HG02678 (cell line): ENCODE measurements around the gene ZGPAT.
"Not testable (repeated sequence)": the region's sequence is repeated elsewhere in the genome, so short reads cannot be mapped to it uniquely, and the experiment has no call there.

ENCODE experiments used
- ATAC-seq: cut with Tn5 transposase; IDR thresholded peaks from one replicate; pipeline ENCODE4 v1.9.1; 2021; ENCODE audit warnings: mild to moderate bottlenecking, moderate library complexity; ENCODE audit not compliant: unreplicated experiment

ZGPAT gene

DNA sequence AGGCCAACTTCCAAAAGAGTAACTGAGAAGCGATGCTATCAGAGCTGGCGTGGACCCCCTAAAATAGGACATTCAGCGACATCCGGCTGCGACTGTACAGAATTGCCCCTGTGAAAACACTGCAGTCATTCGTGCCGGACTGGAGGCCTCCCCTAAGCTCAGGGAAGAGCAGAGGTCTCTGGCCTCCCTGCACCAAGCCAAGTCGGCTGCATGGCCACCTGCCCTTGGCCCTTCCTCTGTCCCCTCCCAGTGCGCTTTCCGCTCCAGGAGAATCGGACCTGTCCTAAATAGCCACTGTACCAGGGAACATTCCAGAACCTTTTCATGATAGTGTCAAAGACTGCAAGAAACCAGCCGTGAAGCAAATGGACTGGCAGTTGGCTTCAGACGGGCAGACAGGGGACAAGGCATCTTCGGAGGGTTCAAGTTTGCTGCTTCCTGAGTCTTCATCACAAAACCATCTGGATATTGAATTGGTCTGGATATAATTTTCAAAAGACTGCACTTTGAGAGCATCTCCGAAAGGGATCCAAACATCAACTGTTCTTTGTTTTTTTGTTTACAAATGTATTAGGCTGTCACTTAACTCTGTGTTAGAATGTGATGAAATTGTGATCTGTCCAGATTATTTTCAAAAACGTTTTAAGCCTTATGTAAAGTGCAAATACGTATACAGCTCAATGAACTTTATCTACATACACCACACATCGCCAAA is 48.3 kb downstream of the ZGPAT start:
- no peak for ATAC-seq

DNA sequence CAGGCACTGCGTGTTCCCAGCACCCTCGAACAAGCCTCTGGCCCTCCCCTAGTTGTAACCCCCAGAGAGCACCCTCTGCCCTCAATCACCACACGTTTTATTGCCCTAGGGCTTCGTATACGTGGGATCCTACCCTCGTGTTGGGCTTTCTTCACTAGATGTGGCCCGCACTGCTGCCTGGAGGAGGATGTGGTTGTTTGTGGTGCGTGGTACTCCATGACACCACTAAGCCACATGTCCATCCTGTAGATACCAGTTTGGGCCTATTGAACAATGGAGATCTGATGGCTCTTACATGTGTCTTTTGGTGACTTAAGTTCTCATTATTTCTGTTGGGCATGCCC is 48.8 kb downstream of the ZGPAT start:
- no peak for ATAC-seq

GRCh38 chr20:63758152-63758551 is 50.3 kb downstream of the ZGPAT start:
- no peak for ATAC-seq

DNA sequence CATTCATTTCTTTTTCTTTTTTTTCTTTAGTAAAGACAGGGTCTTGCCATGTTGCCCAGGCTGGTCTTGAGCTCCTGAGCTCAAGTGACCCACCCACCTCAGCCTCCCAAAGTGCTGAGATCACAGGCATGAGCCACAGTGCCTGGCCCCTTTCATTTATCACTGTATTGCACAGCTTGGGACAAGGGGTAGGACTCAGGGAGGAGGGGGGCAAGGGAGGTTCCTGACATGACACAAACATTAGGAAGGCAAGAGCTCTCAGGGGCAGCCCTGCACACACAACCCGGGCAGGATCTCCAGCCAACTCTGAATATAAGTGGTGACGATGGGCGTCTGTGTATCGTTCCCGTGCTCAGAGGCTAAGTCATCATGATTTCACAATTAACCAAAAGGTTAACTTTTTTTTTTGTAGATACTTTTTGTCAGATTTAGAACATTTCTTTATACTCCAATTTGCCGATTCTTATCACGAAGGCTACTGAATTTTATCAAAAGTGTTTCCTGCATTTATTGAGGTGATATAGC is 51.6 kb downstream of the ZGPAT start:
- no peak for ATAC-seq

- ATAC-seq = no peak
Measured at GRCh38 chr20:63765082-63765873, 57.4 kb downstream of the ZGPAT start.

DNA sequence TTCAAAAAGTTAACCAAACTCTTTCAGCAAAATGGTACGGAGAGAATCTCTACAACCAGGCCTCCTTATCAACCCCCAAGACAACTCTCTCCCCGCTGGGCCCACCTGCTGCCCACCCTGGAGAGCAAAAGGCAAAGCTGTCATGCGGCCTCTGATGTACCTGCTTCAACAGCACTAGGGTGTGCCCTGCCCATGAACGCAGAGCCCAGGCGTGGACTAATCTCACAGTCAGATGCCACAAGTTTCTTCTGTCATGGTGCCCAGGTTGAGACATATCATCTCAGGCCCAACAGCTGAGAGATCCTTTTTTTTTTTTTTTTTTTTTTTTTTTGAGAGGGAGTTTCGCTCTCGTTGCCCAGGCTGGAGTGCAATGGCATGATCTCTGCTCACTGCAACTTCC is 58.1 kb downstream of the ZGPAT start:
- no peak for ATAC-seq

DNA sequence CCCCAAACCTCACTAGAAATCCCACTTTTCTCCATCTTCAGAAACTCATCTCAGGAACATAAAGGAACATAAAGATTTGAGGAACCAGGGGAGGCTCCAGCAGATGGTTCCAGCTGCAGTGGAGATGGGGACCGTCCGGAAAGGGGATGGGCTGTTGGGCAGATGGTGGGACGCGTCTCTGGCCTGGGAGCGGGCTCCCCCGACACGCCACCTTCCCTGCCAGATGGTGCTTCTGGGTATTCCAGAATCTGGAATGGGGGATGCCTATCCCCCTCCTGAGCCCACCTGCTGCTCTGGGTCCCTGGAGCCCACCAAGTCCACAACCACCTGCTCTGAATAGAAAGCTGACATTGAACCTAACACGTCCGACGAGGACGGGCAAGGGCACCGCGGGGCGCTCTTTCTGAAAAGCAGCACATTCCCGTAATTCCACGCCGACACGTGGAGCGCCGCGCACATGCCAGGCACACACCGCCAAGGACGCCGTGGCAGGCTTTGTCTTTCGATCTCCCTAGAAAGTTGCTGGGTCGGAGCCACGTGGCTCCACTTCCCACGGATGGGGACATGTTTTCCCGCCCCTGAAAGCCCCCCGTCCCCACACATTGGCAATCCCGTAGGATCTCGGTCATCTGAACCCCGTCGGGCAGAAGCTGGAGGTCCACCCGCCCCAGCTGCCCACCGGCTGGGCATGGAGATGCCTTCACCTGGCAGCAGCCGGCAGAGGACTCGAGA is 59.0 kb downstream of the ZGPAT start:
- no peak for ATAC-seq

GRCh38 chr20:63767456-63767855 is 59.6 kb downstream of the ZGPAT start:
- no peak for ATAC-seq

DNA sequence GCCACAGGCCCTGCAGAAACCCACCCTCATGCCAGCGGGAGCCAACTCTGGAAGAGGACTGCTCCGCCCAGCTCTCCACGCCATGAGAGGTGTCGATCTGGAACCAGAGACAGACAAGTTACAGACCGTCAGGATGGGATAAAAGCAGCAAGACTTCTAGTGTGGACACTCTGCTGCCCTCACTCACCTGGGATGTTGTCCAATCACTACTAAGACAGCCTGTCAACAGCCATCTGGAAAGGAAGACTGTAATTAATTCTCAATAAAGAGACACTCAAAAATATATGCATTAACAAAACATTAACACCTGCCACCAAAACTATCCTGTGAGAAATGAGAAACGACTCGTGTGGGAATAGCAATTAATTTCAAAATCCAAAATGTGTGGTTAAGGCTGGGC is 60.0 kb downstream of the ZGPAT start:
- ATAC-seq = no peak

DNA sequence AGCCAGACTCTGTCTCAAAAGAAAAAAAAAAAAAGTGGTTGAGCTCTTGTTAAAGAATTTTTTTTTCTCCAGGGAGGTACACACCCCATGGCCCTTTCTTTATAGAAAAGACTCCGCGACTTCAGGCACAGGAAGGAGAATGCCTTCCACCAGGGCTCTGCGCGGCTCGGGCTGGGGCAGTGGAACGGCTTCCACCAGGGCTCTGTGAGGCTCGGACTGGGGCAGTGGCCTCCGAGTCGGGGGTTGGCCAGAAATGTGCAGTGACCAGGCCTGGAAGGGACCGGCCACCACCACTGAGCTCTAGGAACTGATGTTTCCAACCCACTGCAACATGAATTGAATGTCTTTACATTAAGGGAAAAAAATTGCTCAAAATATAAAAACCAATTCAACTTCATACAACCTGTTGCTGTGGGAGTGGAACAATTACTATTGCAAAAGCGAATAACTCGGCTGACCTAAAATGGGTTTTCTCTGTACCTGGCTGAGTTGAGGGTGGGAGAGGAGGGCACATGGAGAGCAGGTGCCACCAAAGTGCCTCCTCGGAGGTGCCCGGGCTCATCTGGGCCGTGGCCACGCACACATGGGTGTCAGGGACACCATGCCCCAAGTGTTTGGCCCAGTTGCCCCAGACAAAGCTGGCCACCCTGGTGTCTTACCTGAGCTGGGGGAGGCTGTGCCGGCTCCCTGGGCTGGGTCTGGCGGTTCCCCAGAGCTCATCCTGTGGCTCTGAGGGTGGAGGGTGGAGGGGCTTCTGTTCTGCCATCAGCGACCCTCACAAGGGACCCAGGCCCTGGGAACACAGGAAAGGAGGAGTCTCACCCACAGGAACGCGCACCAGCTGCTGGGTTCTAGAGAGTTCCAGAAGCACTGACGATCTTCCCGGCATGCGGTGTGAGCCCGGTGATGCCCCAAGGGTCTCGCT is 61.0 kb downstream of the ZGPAT start:
- no peak for ATAC-seq

- ATAC-seq = no peak
Measured at GRCh38 chr20:63769891-63770474, 62.1 kb downstream of the ZGPAT start.

DNA sequence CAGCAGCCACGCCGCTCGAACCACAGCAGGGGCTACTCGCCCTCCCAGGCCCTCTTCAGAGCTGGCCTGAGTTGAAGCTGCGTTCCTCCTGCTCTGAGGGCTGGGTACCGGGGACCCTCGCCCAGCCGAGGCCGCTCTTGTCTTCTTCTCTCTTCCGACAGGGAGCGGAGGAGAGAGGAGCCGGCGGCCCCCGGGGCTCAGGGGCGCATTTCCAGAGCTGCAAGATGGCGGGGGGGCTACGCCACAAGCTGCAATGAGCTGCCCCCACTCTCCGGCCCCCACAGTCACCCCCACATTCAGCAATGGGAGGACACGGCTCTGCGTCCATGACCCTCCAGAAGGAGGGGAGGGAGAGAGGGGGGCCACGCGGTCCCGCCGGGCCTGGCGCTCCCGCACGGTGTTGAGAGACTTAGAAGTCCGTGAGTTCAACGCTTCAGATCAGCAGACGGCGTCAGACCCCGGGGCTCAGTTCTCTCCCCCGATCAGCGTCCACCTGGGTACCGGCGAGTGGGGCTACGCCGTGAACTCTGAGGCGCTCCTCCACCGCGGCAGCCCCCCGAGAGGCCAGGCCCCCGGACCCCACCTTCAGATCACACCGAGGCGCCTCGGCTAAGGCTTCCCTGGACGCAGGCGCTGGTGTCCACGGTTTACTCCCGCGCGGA is 63.3 kb downstream of the ZGPAT start:
- ATAC-seq = no peak

DNA sequence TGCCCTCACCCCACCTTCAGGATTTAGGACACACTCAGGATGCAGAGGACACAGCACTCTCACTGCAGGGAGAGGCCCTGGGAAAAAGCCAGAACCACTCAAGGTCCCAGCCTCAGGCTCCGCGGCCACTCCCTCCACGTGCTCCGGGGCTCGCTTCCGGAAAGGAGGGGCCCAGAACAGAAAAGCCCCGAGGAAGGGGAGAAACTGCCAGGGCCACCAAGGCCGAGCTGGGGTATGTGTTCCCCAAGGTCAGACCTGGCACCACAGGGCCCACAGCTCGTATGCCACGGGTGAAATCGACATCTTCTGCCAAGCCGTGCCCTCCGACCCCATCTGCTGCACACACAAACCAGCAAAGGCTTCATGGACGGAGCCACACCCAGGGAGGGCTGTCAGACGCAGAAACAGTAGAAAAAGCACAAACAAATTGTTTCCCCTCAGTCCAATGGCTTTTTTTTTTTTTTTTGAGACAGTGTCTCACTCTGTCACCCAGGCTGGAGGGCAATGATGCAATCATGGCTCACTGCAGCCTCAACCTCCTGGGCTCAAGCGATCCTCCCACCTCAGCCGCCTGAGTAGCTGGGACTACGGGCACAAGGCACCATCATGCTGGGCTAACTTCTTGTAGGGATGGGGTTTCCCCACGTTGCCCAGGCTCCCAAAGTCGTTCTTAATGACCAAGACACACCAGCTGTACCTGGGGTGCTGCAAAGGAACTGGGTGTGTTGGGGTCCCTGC is 65.1 kb downstream of the ZGPAT start:
- ATAC-seq = no peak

DNA sequence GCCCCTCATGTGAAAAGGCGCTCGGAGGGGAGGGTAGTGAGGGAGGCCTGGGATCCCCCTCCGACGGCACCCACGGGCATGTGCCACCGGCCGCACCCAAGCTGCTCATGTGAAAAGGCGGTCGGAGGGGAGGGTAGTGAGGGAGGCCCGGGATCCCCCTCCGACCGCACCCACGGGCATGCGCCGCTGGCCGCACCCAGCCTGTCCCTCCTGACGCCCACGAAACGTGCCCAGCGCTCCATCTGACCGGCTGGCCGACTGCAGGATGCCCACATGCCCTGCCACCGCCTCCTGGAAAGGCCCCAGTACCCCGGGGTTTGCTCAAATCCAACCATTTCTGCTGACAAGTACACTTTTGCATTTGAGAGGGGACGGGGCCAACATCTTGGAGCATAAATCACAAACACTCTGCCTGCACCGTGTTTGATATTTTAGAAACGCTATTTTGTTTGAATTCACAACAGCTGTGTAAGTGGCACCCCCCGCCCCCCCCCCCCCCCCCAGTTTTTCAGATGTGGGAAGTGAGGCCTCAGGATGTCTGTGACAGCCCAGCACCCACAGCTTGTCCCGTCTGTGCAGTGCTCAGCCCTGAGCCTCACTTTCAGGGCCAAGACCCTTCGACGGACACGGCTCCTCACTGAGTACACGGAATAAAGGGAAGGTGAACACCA is 65.9 kb downstream of the ZGPAT start:
- no peak for ATAC-seq

- no peak for ATAC-seq
Measured at GRCh38 chr20:63774306-63774705, 66.5 kb downstream of the ZGPAT start.

DNA sequence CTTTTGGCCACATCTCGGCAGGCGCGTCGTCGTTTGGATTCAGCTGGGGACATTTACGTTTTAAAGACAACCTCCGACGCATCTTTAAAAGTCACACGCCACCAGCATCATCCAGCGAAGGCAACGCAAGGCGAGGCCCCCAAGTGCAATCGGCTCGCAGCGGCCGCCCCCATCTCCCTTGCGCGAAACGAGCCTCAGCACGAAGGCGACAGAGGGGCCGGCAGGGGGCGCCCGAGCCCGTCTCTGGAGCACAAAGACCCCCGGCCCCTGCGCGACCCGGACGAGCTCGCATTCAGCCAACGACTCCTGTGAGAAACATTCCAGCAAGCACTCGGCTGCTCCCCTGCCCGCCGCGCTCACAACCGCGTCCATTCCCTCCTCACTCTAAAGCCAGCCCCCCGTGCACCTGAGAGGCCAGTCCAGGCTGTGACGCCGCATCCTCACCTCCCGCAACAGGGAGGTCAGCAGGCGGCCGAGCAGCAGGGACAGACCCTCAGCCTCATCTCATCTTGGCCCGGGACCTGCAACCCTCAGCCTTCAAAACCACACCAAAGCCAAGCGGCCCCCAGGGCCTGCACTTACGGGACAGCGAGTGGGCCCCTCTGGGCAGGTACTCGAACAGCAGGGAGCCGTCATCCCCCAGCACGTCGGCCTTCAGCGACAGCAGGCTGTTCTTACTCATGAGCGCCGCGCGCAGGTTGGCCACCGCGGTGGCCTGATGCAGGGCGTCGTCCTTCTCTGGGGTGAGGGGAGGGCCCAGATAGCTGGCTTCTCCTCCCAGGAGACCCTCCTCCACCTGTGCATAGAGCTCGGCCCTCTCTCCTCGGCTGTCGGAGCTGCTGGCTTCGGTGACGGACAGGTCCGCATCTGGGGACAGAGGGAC is 67.5 kb downstream of the ZGPAT start:
- no peak for ATAC-seq

DNA sequence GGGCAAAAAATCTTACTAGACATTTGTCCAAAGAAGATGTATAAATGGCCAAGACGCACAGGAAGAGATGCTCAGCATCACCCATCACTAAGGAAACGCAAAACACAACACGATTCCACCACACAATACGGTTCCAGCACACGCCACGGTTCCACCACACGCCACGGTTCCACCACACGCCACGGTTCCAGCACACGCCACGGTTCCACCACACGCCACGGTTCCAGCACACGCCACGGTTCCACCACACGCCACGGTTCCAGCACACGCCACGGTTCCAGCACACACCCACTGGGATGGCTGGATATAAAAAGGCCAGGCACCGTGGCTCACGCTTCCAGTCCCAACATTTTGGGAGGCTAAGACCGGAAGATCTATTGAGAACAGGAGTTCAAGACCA is 69.0 kb downstream of the ZGPAT start:
- not testable (repeated sequence) for ATAC-seq

- no peak for ATAC-seq
Measured at GRCh38 chr20:63777614-63778013, 69.8 kb downstream of the ZGPAT start.
